Stomach (tissue), 19 donors: Measurements from ENCODE around the gene AJUBA. TPM values are rescaled to one million over a fixed set of nuclear protein-coding genes. Genes with fewer than 3 reads are reported as not detected.

Experiments
- DNase-seq, 2 donors: peaks; one replicate each; pipeline versions ENCODE4 v3.0.0 to v3.0.0-alpha.2; 2013 to 2019
- H3K27ac ChIP-seq, 5 donors: fragments of 200-600 bp in 4 of 5; sonication (generic) in 4 of 5; one replicate each; pipeline ENCODE4 v1.5.1; 2013 to 2019; ENCODE audit warnings: mild to moderate bottlenecking in 1 of 5, moderate library complexity in 1 of 5
- H3K27me3 ChIP-seq, 3 donors: fragments of 200-600 bp; sonication (generic); one replicate each; pipeline ENCODE4 v1.5.1; 2017 to 2019; ENCODE audit warnings: mixed run types in 1 of 3
- H3K36me3 ChIP-seq, 4 donors: fragments of 200-600 bp; sonication (generic); 1 replicate in 3 of 4; 2 replicates in 1 of 4; pipeline ENCODE4 v1.5.1; 2016 to 2019
- H3K4me1 ChIP-seq, 4 donors: fragments of 200-600 bp; sonication (generic); one replicate each; pipeline ENCODE4 v1.5.1; 2016 to 2019
- H3K4me3 ChIP-seq, 4 donors: fragments of 200-600 bp; sonication (generic) in 3 of 4; one replicate each; pipeline ENCODE4 v1.5.1; 2016 to 2019; ENCODE audit warnings: mild to moderate bottlenecking in 1 of 4
- H3K9me3 ChIP-seq, 4 donors: fragments of 200-600 bp; sonication (generic); one replicate each; pipeline ENCODE4 v1.5.1; 2016 to 2019
- CTCF ChIP-seq, 7 experiments: fragments of 450-650 bp in 4 of 7; fragments of 200-600 bp in 3 of 7; sonication (generic) in 3 of 7; IDR thresholded peaks; one replicate each; pipeline ENCODE4 v1.5.1; 2016 to 2019; ENCODE audit warnings: antibody characterized with exemption in 7 of 7, control low read depth in 2 of 7, mild to moderate bottlenecking in 1 of 7
- EP300 ChIP-seq: sonication (generic); formaldehyde crosslinking; IDR thresholded peaks from one replicate; pipeline ENCODE4 v1.6.1; 2017; ENCODE audit warnings: antibody characterized with exemption
- POLR2A ChIP-seq, 4 donors: fragments of 450-650 bp; IDR thresholded peaks; one replicate each; pipeline ENCODE4 v1.6.1; 2016; ENCODE audit warnings: antibody characterized with exemption in 4 of 4, control low read depth in 2 of 4, mild to moderate bottlenecking in 1 of 4, moderate library complexity in 1 of 4
- POLR2AphosphoS5 ChIP-seq, 3 donors: sonication (generic); formaldehyde crosslinking; IDR thresholded peaks; one replicate each; pipeline ENCODE4 v1.6.1; 2016; ENCODE audit warnings: antibody characterized with exemption in 3 of 3
- WGBS, 5 donors: extraction: QIAGEN DNeasy Blood & Tissue Kit in 3 of 5; methylation state at CpG; one replicate each; pipeline versions ENCODE4 v1.1.5 to v1.1.7; 2013 to 2018; 5-methylcytosine and 5-hydroxymethylcytosine counted together
- intact Hi-C: fragments of 100-400 bp; cut with DNase I; formaldehyde crosslinking; loops from one replicate; pipeline ENCODE4 v1.15.1; 2023; ENCODE audit warnings: low total_unique reads
- long read RNA-seq, 10 donors: transcript quantifications; one replicate each; lab custom pipeline, GENCODE V29; 2026
- polyA plus RNA-seq, 3 donors: library from polyadenylated mRNA; stranded (reverse); fragments of 200-250 nt; gene quantifications; one replicate each; pipeline ENCODE4 v1.2.3, GENCODE V29; 2013
- total RNA-seq, 5 donors: library from RNA; depleted of rRNA; stranded (reverse); fragments of >200 nt; gene quantifications; one replicate each; pipeline versions ENCODE4 v1.1.0 to v1.2.3, GENCODE V29; 2014 to 2016
- donor health status: healthy with polysubstance abuse.
- donor health status: Bipolar disorder and iron deficiency.
- donor health status: healthy.

Gene AJUBA
- total RNA-seq (10 to 100 TPM in 3 of 5 donors, 1 to 10 TPM in 1, not detected in 1; 3.1 to 13.3 (median 10.7) TPM), polyA plus RNA-seq (1 to 10 TPM; 1.5 to 6.9 (median 6.6) TPM)
- long read RNA-seq, donor 1 = 0 reads
- long read RNA-seq, donor 2 = 0 reads
- long read RNA-seq, donor 3, full-length matches to known transcripts = 1 of 1 reads
- long read RNA-seq, donor 3, partial matches to known transcripts = 0 of 1 reads
- long read RNA-seq, donor 3, other reads (novel, unspliced or antisense) = 0 of 1 reads
- long read RNA-seq, donor 4 = 0 reads
- long read RNA-seq, donor 5, full-length matches to known transcripts = 5 of 5 reads
- long read RNA-seq, donor 5, partial matches to known transcripts = 0 of 5 reads
- long read RNA-seq, donor 5, other reads (novel, unspliced or antisense) = 0 of 5 reads
- long read RNA-seq, donor 6, full-length matches to known transcripts = 7 of 7 reads
- long read RNA-seq, donor 6, partial matches to known transcripts = 0 of 7 reads
- long read RNA-seq, donor 6, other reads (novel, unspliced or antisense) = 0 of 7 reads
- long read RNA-seq, donor 7 = 0 reads
- long read RNA-seq, donor 8, full-length matches to known transcripts = 1 of 1 reads
- long read RNA-seq, donor 8, partial matches to known transcripts = 0 of 1 reads
- long read RNA-seq, donor 8, other reads (novel, unspliced or antisense) = 0 of 1 reads
- long read RNA-seq, donor 9, full-length matches to known transcripts = 2 of 2 reads
- long read RNA-seq, donor 9, partial matches to known transcripts = 0 of 2 reads
- long read RNA-seq, donor 9, other reads (novel, unspliced or antisense) = 0 of 2 reads
- long read RNA-seq, donor 10, partial matches to known transcripts = 0 of 1 reads
- long read RNA-seq, donor 10, other reads (novel, unspliced or antisense) = 0 of 1 reads

GRCh38 chr14:22982477-22983245 lies at the start of gene AJUBA:
TSS of gene AJUBA (minus strand) at chr14:22982551. CDS start at chr14:22982266, 285 bp downstream.
- peak within 1 kb of the TSS; percentile 70 to 78 (median 72) for H3K4me3 ChIP-seq
- peaks cover 0 to 6% (median 3%) of the 10 kb centered on the region in 4 donors for H3K36me3 ChIP-seq
- WGBS, 5 donors = 0 to 1% (median 1%) methylated on average over 35 to 48 of the region's 48 CpGs
- intact Hi-C loops = no loop called here
- DNase-seq = peak; percentile 82 to 96
- no peaks in the 10 kb centered on the region for H3K9me3 ChIP-seq
- H3K27ac ChIP-seq = peak within 1 kb of the TSS; percentile 76 to 88 (median 78)
- peak in 1 of 7 experiments; percentile 37 for TF ChIP-seq CTCF (IDR thresholded peaks at IDR 0.05)
- no peak for TF ChIP-seq EP300
- TF ChIP-seq POLR2A (IDR thresholded peaks at IDR 0.05) = no peak
- peak in 1 of 3 donors; percentile 49 for TF ChIP-seq POLR2AphosphoS5 (IDR thresholded peaks at IDR 0.05)
- peaks cover 0 to 25% (median 14%) of the 10 kb centered on the region in 3 donors for H3K27me3 ChIP-seq
- H3K4me1 ChIP-seq = peaks cover 28 to 60% (median 57%) of the 10 kb centered on the region in 4 donors

GRCh38 chr14:23030936-23031335 lies 48.6 kb upstream of the AJUBA start:
- 96 to 99% (median 97%) methylated on average over 4 of the region's 4 CpGs for WGBS, 5 donors
- H3K4me3 ChIP-seq = no peak overlapping the region
- no peaks in the 10 kb centered on the region for H3K27me3 ChIP-seq
- H3K27ac ChIP-seq = no peak overlapping the region
- H3K9me3 ChIP-seq = no peaks in the 10 kb centered on the region
- DNase-seq = no peak
- intact Hi-C loops = no loop called here
- peaks cover 7 to 49% (median 29%) of the 10 kb centered on the region in 4 donors for H3K4me1 ChIP-seq
- TF ChIP-seq CTCF (IDR thresholded peaks at IDR 0.05) = no peak
- no peak for TF ChIP-seq POLR2A (IDR thresholded peaks at IDR 0.05)
- no peak for TF ChIP-seq POLR2AphosphoS5 (IDR thresholded peaks at IDR 0.05)
- TF ChIP-seq EP300 = no peak
- peaks cover 35 to 76% (median 74%) of the 10 kb centered on the region in 4 donors for H3K36me3 ChIP-seq

- peaks cover 45 to 97% (median 93%) of the 10 kb centered on the region in 4 donors for H3K36me3 ChIP-seq
- H3K4me1 ChIP-seq = peaks cover 5 to 41% (median 21%) of the 10 kb centered on the region in 4 donors
- H3K27ac ChIP-seq = no peak overlapping the region
- no peaks in the 10 kb centered on the region for H3K27me3 ChIP-seq
- no peaks in the 10 kb centered on the region for H3K9me3 ChIP-seq
- WGBS, 5 donors = 54 to 79% (median 71%) methylated on average over 2 of the region's 2 CpGs
- intact Hi-C loops = no loop called here
- no peak for DNase-seq
- no peak for TF ChIP-seq EP300
- TF ChIP-seq POLR2A (IDR thresholded peaks at IDR 0.05) = no peak
- TF ChIP-seq POLR2AphosphoS5 (IDR thresholded peaks at IDR 0.05) = no peak
- TF ChIP-seq CTCF (IDR thresholded peaks at IDR 0.05) = no peak
- no peak overlapping the region for H3K4me3 ChIP-seq
Measured at GRCh38 chr14:23028799-23029198, 46.4 kb upstream of the AJUBA start.
